ENCODE data around the gene CCNG2. TPM values are rescaled to one million over a fixed set of nuclear protein-coding genes. Genes with fewer than 3 reads are reported as not detected.

Gene CCNG2
- total and polyA plus RNA-seq, 2 of the 13 experiments (the other 11 are each of a cell fraction or from before 2014, with no cell fraction given) = 3.9 to 11.5 TPM

DNA sequence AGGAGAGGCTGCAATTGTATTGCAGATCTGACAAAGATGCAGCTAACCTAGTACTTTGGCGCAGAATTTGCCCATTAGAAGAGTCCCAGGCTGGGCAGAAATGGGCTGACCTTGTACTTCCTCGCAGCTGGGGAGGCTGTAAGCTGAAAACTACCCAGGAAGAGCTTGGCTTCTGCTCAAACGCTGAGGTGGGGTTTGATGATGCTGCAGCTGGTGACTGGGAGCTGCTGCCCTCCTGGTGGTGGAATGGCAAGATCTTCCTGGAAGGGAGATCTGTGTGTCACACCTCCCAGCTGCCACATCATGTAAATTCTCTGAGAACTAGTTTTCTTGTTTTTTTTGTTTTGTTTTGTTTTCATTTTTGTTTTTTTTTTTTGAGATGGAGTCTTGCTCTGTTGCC is 17.4 kb downstream of the CCNG2 start (continued):
- TF ChIP-seq TRAFD1 (CRISPR knock-in tag; IDR thresholded peaks at IDR 0.05; ENCODE audit: borderline replicate concordance) = no peak

GRCh38 chr4:77175201-77175611 is 18.2 kb downstream of the CCNG2 start:
- FAIRE-seq = no peak
- no TSS peak for BruUV-seq (replicated peaks)
- POLR2A ChIA-PET = no interaction called here
- Histone ChIP-seq H3K79me2 (ENCODE audit: insufficient read depth, low read length) (no peaks in the 10 kb centered on the region), H3K27ac (ENCODE audit: extremely low read length, insufficient read depth, low read length) (no peak overlapping the region), H3K4me2 (ENCODE audit: low read depth, low read length) (no peak overlapping the region), H3K27me3 (ENCODE audit: control insufficient read depth in 1 of 2, insufficient read depth in 2 of 2, low read length in 2 of 2) (peaks cover 2 to 18% of the 10 kb centered on the region in 2 experiments; a peak in 3 of 5 replicates), H3K9me3 (ENCODE audit: low read length) (no peaks in the 10 kb centered on the region), H3K9ac (ENCODE audit: insufficient read depth, low read depth, low read length) (no peak overlapping the region), H2AFZ (ENCODE audit: low read length) (no peak overlapping the region), H3K4me3 (replicated peaks in 1 of 3; ENCODE audit: insufficient read depth in 1 of 3, low read depth in 2 of 3, low read length in 3 of 3) (no peak overlapping the region), H3K4me1 (ENCODE audit: insufficient read depth, low read length) (no peaks in the 10 kb centered on the region), H3K36me3 (replicated peaks in 1 of 2; ENCODE audit: control insufficient read depth in 1 of 2, insufficient read depth in 2 of 2, low read length in 2 of 2) (0 out of 5 replicates have a peak, but pooled peaks cover 0 to 6% of the 10 kb centered on the region in 2 experiments), H4K20me1 (ENCODE audit: insufficient read depth, low read length) (no peaks in the 10 kb centered on the region)
- 5% methylated on average over 3 of the region's 3 CpGs for WGBS (ENCODE audit: low lambda C conversion rate)
- ATAC-seq = no peak
- DNase-seq (ENCODE audit: low spot score) = no peak
- in situ Hi-C loops (cut with HindIII; ENCODE audit: extremely low pct_ligation_motif_present, low pct_unique_long_range_greater_than_20kb) (no loop called here), intact Hi-C loops (cut with micrococcal nuclease; ENCODE audit: unreplicated experiment) (no loop called here)
- CTCF ChIA-PET (ENCODE audit: low intra/inter-chr PET ratio, low total read pairs) = no interaction called here
- no peak for TF ChIP-seq JARID2 (CRISPR knock-in tag; IDR thresholded peaks at IDR 0.05; ENCODE audit: insufficient replicate concordance)
- TF ChIP-seq SALL2 (CRISPR knock-in tag; IDR thresholded peaks at IDR 0.05) = no peak
- TF ChIP-seq PHB2 (IDR thresholded peaks at IDR 0.05; ENCODE audit: partially characterized antibody) = no peak
- TF ChIP-seq, protein P1, sequence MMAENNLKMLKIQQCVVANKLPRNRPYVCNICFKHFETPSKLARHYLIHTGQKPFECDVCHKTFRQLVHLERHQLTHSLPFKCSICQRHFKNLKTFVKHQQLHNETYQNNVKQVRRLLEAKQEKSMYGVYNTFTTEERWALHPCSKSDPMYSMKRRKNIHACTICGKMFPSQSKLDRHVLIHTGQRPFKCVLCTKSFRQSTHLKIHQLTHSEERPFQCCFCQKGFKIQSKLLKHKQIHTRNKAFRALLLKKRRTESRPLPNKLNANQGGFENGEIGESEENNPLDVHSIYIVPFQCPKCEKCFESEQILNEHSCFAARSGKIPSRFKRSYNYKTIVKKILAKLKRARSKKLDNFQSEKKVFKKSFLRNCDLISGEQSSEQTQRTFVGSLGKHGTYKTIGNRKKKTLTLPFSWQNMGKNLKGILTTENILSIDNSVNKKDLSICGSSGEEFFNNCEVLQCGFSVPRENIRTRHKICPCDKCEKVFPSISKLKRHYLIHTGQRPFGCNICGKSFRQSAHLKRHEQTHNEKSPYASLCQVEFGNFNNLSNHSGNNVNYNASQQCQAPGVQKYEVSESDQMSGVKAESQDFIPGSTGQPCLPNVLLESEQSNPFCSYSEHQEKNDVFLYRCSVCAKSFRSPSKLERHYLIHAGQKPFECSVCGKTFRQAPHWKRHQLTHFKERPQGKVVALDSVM (CRISPR knock-in tag; IDR thresholded peaks at IDR 0.05) = no peak
- no peak for TF ChIP-seq CEBPZ (IDR thresholded peaks at IDR 0.05; ENCODE audit: low read length)
- TF ChIP-seq, protein P2, sequence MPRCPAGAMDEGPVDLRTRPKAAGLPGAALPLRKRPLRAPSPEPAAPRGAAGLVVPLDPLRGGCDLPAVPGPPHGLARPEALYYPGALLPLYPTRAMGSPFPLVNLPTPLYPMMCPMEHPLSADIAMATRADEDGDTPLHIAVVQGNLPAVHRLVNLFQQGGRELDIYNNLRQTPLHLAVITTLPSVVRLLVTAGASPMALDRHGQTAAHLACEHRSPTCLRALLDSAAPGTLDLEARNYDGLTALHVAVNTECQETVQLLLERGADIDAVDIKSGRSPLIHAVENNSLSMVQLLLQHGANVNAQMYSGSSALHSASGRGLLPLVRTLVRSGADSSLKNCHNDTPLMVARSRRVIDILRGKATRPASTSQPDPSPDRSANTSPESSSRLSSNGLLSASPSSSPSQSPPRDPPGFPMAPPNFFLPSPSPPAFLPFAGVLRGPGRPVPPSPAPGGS (CRISPR knock-in tag; IDR thresholded peaks at IDR 0.05) = no peak
- TF ChIP-seq DMAP1 (CRISPR knock-in tag; IDR thresholded peaks at IDR 0.05) = no peak
- no peak for TF ChIP-seq PAX8 (CRISPR knock-in tag; IDR thresholded peaks at IDR 0.05; ENCODE audit: borderline replicate concordance)
- TF ChIP-seq ATF3 (CRISPR knock-in tag; IDR thresholded peaks at IDR 0.05) = no peak

All from HepG2 (cell line).